DMS153 treated with DMSO at 0.1 percent for 48 hours (cell line): ENCODE measurements around the gene OSCP1.
"Not testable (repeated sequence)": the region's sequence is repeated elsewhere in the genome, so short reads cannot be mapped to it uniquely, and the experiment has no call there.

ENCODE experiments used
- DNase-seq: peaks from one replicate; lab custom pipeline; 2025; ENCODE audit not compliant: unreplicated experiment; lab: John Stamatoyannopoulos, UW

Gene OSCP1, protein sequence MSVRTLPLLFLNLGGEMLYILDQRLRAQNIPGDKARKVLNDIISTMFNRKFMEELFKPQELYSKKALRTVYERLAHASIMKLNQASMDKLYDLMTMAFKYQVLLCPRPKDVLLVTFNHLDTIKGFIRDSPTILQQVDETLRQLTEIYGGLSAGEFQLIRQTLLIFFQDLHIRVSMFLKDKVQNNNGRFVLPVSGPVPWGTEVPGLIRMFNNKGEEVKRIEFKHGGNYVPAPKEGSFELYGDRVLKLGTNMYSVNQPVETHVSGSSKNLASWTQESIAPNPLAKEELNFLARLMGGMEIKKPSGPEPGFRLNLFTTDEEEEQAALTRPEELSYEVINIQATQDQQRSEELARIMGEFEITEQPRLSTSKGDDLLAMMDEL

DNA sequence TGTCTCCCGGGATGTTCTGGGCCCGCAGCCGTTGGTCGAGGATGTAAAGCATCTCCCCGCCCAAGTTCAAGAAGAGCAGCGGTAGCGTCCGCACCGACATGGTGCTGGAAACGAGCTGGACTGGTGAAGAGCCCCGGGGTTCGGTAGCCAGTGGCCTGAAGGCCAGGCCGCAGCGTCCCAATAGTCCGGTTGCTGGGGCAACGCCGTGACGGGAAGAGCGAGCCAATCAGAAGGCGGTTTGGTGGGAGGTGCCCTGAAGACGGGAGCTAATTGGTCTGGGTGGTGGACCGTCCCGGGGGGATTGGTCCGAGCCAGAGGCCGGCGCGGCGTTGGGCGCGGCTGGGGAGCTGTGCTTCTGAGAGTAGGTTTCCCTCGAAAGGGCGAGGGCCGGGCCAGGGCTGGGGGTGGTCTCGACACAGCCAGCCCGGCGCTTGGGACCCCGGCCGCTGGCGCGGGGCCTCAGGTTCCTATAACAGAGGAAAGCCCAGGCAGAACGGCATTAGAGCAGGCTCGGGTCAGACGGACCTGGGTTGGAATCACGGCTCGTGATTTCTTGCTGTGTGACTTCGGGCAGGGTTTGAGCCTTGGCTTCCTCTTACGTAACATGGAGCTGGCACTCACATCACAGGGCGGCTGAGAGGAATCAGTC is at the start of gene OSCP1:
Gene OSCP1 (minus strand): TSS at position 182 of the 649 bp plus-strand sequence. CDS start 82 bp downstream, at position 100.
- DNase-seq: peak; percentile 100

DNA sequence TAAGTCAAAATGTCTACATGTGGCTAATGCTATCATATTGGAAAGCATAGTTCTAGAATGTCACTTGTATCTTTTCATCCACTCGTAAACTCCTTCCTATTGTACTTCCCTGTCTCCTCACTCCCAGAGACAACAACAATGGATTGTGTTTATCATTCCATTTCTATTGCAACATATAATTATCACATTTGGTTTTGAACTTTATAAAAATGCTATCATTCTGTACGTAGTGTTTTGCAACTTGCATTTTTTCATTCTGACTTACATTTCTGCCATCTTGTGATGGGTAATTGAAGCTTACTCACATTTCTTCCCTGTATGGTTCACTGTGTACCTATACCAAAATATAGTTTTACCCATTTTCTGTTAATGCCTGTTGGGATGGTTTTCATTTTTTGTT is 47.0 kb upstream of the OSCP1 start:
- no peak for DNase-seq

DNA sequence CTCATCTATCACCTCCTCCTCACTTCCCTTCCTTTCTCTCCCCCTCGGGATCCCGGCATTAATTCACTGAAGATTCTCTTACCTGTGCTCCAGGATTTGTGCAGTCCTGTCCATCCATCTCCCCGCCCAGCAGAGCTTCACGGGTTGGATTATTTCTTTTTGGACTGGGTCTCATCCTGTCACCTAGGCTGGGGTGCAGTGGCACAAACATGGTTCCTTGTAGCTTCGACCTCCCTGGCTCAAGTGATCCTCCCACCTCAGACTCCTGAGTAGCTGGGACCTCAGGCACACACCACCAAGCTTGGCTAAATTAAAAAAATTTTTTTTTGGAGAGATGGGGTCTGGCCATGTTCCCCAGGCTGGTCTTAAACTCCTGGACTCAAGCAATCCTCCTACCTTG is 44.7 kb upstream of the OSCP1 start:
- DNase-seq: no peak

DNA sequence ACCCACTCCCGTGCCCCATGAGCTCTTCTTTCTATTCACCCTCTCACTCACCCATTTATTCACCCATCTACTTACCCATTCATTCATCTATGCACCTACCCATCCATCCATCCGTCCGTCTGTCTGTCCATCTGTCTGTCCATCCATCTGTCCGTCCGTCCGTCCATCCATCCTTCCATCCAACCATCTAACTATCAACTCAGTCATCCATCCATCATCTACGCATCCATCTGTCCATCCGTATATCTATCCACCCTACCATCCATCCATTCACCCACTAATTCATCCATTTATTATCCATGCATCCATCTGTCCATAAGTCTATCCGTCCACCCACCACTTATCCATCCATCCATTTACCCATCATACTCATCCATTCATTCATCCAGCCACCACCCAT is 43.3 kb upstream of the OSCP1 start:
- no peak for DNase-seq

DNA sequence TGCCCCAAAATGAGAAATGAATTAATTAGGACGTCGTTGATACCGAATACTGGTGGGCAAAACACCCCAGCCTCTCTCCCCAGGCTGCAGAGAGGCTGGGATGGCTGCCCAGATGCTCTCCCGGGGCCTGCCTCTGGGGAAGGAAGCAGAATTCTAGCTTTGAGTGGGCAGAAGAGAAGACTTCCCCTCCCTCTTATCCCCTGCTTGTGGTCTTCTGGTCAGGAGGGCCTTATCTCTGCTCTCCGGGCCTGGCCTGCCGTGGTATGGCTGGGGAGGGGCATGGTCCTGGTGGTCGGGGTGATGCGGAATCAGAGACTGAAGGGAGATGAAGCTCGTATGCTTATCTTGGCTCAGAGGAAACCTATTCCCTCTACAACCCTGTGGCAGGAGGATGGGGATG is 42.2 kb upstream of the OSCP1 start:
- DNase-seq: no peak

DNA sequence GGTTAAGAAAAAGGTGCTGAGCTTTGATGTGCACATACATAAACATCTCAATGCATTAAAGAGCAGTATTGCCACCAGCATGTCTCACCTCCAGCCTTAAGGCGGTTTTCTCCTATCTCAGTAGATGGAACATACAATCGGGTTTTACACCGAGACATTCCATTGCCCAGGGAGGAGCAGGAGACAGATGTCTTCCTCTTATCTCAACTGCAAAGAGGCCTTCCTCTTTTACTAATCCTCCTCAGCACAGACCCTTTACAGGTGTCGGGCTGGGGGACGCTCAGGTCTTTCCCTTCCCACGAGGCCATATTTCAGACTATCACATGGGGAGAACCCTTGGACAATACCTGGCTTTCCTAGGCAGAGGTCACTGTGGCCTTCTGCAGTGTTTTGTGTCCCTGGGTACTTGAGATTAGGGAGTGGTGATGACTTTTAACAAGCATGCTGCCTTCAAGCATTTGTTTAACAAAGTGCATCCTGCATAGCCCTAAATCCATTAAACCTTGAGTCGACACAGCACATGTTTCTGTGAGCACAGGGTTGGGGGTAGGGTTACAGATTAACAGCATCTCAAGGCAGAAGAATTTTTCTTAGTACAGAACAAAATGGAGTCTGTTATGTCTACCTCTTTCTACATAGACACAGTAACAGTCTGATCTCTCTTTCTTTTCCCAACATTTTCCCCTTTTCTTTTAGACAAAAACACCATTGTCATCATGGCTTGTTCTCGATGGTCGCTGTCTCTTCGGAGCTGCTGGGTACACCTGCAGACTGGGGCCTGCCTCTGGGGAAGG is 39.2 kb upstream of the OSCP1 start:
- not testable (repeated sequence) for DNase-seq

DNA sequence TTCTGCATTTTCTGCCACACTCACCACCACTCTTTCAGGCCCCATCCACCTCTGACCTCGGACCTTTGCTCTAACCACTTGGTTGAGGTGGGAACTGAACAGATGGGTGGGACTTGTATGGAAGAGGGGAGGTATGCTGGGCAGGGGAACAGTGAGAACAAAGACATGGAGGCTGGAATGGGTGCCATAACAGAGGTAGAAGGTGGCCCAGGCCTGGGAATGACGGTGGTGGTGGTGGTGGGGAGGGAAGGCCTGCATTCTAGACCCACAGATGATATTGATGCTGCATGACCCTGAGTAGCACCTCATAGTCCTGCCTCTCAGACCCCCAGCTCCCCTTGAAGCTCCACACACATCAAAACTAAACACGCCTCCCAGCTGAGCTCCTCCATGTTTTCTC is 37.7 kb upstream of the OSCP1 start:
- DNase-seq: no peak

DNA sequence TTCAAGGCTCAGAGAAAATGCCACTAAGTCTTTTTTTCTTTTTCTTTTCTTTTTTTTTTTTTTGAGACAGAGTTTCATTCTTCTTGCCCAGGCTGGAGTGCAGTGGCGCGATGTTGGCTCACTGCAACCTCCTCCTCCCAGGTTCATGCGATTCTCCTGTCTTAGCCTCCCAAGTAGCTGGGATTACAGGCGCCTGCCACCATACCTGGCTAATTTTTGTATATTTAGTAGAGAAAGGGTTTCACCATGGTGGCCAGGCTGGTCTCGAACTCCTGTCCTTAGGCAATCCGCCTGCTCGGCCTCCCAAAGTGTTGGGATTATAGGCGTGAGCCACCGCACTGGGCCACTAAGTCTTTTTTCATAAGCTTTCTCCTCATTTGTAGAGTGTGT is 37.1 kb upstream of the OSCP1 start:
- not testable (repeated sequence) for DNase-seq

DNA sequence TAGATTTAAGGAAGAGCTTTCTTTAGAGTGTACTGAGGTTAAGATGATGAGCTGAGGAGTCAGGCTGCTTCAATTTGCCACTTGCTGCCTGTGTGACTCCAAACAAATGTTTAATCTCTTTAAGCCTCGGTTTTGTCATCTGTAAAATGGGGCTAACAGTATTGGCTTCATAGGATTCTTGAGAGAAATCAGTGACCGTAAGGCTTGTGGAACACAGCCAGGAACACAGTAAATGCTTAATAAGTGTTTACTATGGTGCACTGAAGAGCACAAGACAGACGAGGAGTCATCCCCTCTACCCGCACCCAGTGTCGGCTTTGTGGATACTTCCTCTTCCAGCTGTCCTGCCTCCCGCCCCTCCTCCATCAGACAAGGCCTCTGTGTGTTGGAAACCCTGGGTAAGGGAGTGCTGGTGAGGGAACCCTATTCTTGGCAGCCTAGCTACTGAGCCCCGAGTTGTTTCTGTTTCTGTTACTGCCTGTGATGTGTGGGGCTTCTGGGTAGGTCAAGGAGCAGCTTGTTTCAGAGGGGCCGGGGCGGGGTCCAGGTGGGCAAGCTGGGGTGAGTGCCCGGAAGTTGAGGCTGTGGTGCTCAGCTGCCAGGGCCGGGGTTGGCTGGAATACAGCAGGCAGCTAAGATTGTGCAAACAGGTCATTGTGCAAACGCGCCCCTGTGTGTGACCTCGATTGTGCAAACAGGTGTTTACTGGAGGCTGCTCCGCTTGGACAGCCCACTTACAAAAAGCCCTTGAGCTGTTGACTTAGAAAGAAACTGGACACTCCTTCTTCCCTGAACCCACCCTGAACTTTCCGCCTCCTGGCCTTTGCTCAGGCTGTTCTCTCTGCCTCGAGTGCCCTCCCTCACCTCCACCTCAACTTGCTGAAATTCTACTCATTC is 36.4 kb upstream of the OSCP1 start:
- DNase-seq: peak; percentile 90

DNA sequence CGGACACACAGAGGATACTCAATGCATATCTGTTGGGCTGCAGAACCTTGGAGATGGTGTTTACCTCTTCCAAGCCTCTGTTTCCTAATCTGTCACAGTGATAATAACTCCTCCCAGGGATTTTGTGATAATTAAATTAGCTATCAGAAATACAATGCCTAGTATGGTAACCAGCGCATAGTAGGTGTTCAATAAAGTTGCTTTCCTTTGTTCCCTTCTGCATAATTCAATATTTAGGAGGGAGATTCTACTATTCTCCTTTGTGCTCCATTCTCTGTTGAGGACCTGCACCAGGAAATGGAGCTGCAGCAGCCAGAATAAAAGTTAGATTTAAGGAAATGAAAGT is 35.8 kb upstream of the OSCP1 start:
- no peak for DNase-seq

DNA sequence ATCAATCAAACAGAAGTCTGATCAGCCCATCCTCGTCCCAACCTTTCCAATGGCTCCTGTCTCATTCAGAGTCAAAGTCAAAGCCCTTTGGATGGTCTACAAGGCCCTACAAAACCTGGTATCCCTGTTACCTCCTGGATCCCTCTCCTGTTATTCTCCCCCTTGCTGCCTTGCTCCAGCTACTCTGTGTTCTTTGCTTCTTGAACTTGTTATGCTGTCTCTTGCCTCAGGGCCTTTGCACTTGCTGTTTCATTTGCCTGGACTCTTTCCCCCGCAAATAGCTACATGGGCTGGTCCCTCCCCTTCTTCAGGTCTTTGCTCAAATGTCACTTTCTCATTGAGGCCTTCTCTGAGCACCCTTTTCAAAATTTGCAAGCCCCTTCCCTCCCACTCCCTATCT is 33.8 kb upstream of the OSCP1 start:
- no peak for DNase-seq

DNA sequence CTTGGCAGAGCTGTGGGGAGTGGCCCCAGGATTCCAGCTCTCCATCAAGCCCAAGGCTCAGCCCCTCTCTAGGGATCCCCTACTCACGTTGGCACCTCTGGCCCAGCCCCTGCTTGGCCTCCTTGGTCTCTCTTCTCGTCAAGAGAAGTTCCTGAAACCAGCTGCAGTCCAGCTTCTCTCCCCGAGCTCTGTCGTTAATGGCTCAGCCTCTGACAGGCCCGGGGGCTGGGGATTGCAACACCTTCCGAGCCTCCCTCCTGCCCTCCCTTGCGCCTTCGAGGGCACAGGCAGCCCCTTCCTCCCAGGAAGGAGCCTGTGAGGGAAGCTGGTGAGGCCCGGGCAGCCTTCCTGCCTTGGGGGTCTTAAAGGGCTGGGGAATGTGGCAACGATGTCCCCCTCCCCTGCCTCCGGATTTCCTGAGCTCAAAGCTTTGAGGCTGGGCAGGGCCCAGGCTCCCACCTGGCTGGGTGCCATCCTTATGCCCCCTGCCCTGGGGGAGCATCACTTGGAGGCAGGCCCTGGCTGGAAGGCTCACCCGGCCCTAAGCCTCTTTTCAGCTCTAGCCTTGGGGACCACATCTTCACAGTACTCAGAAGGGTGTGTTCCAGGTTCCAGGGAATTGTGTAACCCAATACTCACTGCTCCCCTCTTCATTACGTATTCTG is 32.6 kb upstream of the OSCP1 start, which contains the start of gene CSF3R:
Gene CSF3R (minus strand): TSS at position 190 of the 665 bp plus-strand sequence. CDS start 3,417 bp downstream, outside the sequence.
- DNase-seq: no peak

DNA sequence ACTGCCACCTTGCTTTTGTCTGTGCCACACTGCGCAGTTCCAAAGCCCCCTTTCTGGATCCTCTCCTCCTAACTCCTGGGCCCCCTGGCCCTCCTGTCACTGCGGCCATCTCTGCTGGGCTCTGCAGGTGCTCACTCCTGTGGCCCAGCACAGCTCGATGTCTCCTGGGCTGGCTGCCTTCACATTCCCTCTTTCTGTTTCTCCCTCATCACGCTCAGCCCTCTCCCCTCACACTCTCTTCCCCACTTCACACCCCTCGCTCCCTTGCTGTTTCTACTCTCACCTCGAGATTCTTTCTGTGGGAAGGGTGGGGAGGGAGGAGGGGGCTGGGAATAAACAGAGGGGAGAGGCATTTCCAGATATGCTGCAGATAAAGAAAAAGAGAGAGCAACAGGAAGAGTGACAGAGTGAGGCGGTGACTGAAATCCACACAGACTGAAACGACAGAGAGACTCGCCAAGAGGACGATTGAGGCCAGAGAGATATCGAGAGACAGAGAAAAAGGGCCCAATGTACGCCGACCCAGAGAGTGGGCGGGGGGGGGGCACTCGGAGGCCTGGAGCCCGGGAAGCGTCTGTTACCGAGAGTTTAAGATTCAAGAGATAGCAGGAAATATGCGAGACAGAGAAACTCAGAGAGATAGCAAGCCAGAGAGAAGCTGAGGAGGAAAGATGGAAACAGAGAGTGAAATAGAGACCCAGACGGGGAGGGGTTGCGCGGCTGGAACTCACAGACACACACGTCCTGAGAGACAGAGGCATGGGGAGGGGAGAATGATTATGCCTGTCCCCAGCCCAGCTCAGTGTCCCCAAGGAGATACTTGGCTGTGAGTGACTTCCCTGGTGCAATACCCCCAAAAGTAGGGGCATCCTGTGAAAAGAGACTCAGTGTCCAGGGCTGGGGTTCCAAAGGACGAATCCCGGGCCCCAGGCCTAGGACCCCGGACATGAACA is 31.8 kb upstream of the OSCP1 start:
- DNase-seq: no peak

DNA sequence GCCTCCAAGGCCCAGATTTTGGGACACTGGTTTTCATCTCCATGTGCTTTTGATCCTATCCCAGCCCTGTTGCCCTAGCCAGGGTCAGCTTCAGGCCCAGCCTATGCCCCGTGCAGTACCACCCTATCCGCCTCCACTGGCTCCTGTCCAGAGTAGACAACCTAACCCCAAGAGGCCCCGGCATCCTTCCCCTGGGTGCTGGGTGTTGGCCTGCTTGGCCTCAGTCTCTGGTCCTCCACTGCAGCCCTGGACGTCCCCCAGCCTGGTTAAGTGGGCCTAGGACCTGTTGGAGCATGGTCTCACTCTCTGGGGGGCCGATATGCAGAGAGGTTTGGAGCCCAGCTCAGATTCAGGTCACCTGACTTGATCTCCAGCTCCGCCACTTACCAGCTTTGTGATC is 30.8 kb upstream of the OSCP1 start:
- DNase-seq: no peak

DNA sequence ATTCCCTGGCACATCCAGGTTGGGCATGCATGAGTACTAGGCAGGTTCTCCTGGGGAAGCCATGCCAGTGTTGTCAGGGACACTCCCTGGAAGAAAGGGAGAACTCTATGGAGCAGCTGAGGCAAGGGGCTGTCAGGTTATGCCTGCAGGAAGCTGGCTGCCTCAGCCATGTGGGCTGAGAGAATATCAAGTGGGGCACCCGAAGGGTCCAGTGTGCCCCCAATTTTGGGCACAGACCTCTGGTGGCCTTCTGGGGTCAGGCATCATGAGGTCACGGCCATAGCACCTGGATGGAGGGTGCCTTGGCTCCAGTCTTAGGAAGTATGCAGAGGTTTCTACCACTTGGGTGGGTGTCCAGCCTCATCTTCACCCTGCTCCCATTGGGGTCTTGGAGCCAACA is 29.9 kb upstream of the OSCP1 start:
- DNase-seq: no peak

DNA sequence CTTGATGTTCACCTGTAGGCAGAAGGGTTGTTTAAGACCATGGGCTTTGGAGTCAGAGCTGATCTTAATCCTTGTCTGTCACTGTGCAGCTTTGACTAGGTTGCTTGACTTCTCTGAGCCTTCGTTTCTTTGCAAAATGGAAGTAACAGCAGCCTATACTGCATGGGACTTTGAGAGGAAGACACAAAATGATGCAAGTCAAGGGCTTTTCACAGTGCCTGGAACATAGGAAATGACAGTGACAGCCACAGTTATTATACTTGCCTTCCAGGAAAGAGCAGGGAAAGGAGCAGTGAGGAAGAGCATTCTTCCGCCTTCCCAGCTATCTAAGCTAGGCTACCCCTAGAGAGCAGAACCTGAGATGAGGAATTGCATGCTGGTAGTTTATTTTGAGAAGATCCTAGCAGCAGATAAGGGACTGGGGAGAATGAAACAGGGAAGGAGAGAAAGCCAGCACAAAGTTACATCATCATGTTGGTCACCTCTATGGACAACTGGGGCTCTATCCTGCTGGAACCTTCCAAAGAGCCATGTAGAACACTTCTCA is 29.3 kb upstream of the OSCP1 start:
- no peak for DNase-seq

DNA sequence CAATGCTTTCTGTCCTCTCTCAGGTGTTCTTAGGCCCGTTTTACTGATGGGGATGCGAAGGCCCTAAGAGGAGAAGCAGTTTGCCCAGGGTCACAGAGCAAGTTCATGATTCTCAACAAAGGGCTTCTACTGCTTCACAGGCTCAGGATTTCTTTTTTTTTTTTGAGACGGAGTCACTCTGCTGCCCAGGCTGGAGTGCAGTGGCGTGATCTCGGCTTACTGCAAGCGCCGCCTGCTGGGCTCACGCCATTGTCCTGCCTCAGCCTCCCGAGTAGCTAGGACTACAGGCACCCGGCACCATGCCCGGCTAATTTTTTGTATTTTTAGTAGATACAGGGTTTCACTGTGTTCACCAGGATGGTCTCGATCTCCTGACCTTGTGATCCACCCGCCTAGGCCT is 27.4 kb upstream of the OSCP1 start:
- DNase-seq: not testable (repeated sequence)

DNA sequence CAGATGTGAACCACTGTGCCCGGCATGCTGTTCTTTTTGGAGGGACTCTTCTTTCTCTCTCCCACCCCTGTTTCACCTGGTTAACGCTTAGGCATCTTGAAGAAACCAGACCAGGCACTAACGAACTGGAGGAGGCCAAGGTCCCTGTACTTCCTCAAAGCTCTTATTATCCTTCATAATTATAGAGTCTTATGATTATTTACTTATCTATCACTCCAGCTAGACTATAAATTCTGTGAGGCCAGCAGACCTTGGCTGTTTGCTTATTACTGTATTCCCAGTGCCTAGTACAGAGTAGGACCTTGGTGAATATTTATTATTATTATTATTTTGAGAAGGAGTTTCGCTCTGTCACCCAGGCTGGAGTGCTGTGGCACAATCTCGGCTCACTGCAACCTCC is 26.7 kb upstream of the OSCP1 start:
- DNase-seq: no peak
